Ascending aorta (tissue), 2 donors: Measurements from ENCODE around the gene GNA15. TPM values are rescaled to one million over a fixed set of nuclear protein-coding genes. Genes with fewer than 3 reads are reported as not detected.
"Not testable (repeated sequence)": the region's sequence is repeated elsewhere in the genome, so short reads cannot be mapped to it uniquely, and the experiment has no call there.

Experiments used
- DNase-seq, 2 donors: peaks; one replicate each; pipeline ENCODE4 v3.0.0-alpha.2; 2019; ENCODE audit warnings: low spot score in 2 of 2
- H3K27ac ChIP-seq, 2 donors: fragments of 200-600 bp; sonication (generic); one replicate each; pipeline ENCODE4 v1.5.1; 2016 to 2017; ENCODE audit warnings: mild to moderate bottlenecking in 1 of 2
- H3K27me3 ChIP-seq: fragments of 200-600 bp; sonication (generic); one replicate; pipeline ENCODE4 v1.5.1; 2017
- H3K36me3 ChIP-seq, 2 donors: fragments of 200-600 bp; sonication (generic); one replicate each; pipeline ENCODE4 v1.5.1; 2016
- H3K4me1 ChIP-seq, 2 donors: fragments of 200-600 bp; sonication (generic); one replicate each; pipeline ENCODE4 v1.5.1; 2016 to 2017; ENCODE audit warnings: mild to moderate bottlenecking in 1 of 2
- H3K4me3 ChIP-seq, 2 donors: fragments of 200-600 bp; sonication (generic); one replicate each; pipeline ENCODE4 v1.5.1; 2016 to 2017; ENCODE audit warnings: mild to moderate bottlenecking in 1 of 2
- H3K9me3 ChIP-seq, 2 donors: fragments of 200-600 bp; sonication (generic); one replicate each; pipeline ENCODE4 v1.5.1; 2016
- intact Hi-C: fragments of 100-400 bp; cut with DNase I; formaldehyde crosslinking; loops from one replicate; pipeline ENCODE4 v1.15.1; 2023
- total RNA-seq: library from RNA; depleted of rRNA; stranded (reverse); fragments of >200 nt; gene quantifications from one replicate; pipeline ENCODE4 v1.1.0, GENCODE V29; 2016
- TF ChIP-seq, protein P1 (sequence below), 3 experiments: fragments of 200-600 bp in 2 of 3; fragments of 450-650 bp in 1 of 3; sonication (generic) in 2 of 3; IDR thresholded peaks; one replicate each; pipeline ENCODE4 v1.5.1; 2016 to 2019; ENCODE audit warnings: antibody characterized with exemption in 3 of 3, mild to moderate bottlenecking in 1 of 3, moderate library complexity in 1 of 3

The GNA15 gene
- total RNA-seq, result 7.1 TPM

- no peak for DNase-seq
- H3K4me3 ChIP-seq, result peak within 1 kb of the TSS; percentile 26 to 58
- no peaks in the 10 kb centered on the region for H3K9me3 ChIP-seq
- no peaks in the 10 kb centered on the region for H3K4me1 ChIP-seq
- H3K27ac ChIP-seq, result peak within 1 kb of the TSS in 1 of 2 donors; percentile 44
- TF ChIP-seq, protein P1, sequence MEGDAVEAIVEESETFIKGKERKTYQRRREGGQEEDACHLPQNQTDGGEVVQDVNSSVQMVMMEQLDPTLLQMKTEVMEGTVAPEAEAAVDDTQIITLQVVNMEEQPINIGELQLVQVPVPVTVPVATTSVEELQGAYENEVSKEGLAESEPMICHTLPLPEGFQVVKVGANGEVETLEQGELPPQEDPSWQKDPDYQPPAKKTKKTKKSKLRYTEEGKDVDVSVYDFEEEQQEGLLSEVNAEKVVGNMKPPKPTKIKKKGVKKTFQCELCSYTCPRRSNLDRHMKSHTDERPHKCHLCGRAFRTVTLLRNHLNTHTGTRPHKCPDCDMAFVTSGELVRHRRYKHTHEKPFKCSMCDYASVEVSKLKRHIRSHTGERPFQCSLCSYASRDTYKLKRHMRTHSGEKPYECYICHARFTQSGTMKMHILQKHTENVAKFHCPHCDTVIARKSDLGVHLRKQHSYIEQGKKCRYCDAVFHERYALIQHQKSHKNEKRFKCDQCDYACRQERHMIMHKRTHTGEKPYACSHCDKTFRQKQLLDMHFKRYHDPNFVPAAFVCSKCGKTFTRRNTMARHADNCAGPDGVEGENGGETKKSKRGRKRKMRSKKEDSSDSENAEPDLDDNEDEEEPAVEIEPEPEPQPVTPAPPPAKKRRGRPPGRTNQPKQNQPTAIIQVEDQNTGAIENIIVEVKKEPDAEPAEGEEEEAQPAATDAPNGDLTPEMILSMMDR (IDR thresholded peaks at IDR 0.05), result no peak
- H3K27me3 ChIP-seq, result no peaks in the 10 kb centered on the region
- H3K36me3 ChIP-seq, result no peaks in the 10 kb centered on the region
- intact Hi-C loops, result no loop called here
Observed at GRCh38 chr19:3135961-3136683, at the start of gene GNA15. GNA15 (plus strand) TSS chr19:3136033; CDS start chr19:3136451, 418 bp downstream.

GRCh38 chr19:3087769-3088168, 48.1 kb upstream of the GNA15 start:
- Histone ChIP-seq H3K27ac (no peak overlapping the region), H3K36me3 (no peaks in the 10 kb centered on the region), H3K4me3 (no peak overlapping the region), H3K9me3 (no peaks in the 10 kb centered on the region), H3K27me3 (no peaks in the 10 kb centered on the region), H3K4me1 (no peaks in the 10 kb centered on the region)
- DNase-seq, result no peak
- TF ChIP-seq, protein P1 (IDR thresholded peaks at IDR 0.05), result no peak
- intact Hi-C loops, result no loop called here

GRCh38 chr19:3089299-3089855, 46.5 kb upstream of the GNA15 start:
- H3K27ac ChIP-seq, H3K4me1 ChIP-seq, H3K36me3 ChIP-seq, intact Hi-C loops, H3K4me3 ChIP-seq, DNase-seq, H3K9me3 ChIP-seq, H3K27me3 ChIP-seq: not testable (repeated sequence)

GRCh38 chr19:3094601-3095440, 41.0 kb upstream of the GNA15 start:
- Histone ChIP-seq H3K36me3 (no peaks in the 10 kb centered on the region), H3K9me3 (no peaks in the 10 kb centered on the region), H3K27ac (peak overlapping the region; percentile 66 to 90), H3K4me3 (peak overlapping the region; percentile 86 to 98), H3K4me1 (peaks cover 34 to 44% of the 10 kb centered on the region in 2 donors), H3K27me3 (no peaks in the 10 kb centered on the region)
- DNase-seq, result no peak
- intact Hi-C loops, result loop anchor here (1.0 to 2.0 kb wide), 2 partner anchors 59 to 144 kb away; no protein-coding TSS in a partner anchor
- TF ChIP-seq, protein P1 (IDR thresholded peaks at IDR 0.05), result no peak

- Histone ChIP-seq H3K4me3 (peak overlapping the region; percentile 86 to 98), H3K9me3 (no peaks in the 10 kb centered on the region), H3K27me3 (no peaks in the 10 kb centered on the region), H3K36me3 (no peaks in the 10 kb centered on the region), H3K27ac (peak overlapping the region; percentile 25 to 90), H3K4me1 (peaks cover 34 to 51% of the 10 kb centered on the region in 2 donors)
- DNase-seq, result no peak
- intact Hi-C loops, result loop anchor here (2.0 kb wide), 1 partner anchor 145 kb away; no protein-coding TSS in a partner anchor
- TF ChIP-seq, protein P1 (IDR thresholded peaks at IDR 0.05), result no peak
Observed at GRCh38 chr19:3095441-3096191, 40.2 kb upstream of the GNA15 start.
